HepG2 (cell line): Measurements from ENCODE around the gene KLF11. TPM values are rescaled to one million over a fixed set of nuclear protein-coding genes. Genes with fewer than 3 reads are reported as not detected.

Experiments
- FOXA3 ChIP-seq: IDR thresholded peaks from 2 replicates; pipeline ENCODE4 v1.6.1; 2016; ENCODE audit warnings: missing genetic modification reagents, missing compliant biosample characterization
- GRHL1 ChIP-seq: sonication (generic); formaldehyde crosslinking; conservative IDR thresholded peaks from 2 replicates; pipeline ENCODE4 v1.8.0; 2022; ENCODE audit warnings: missing genetic modification reagents
- HIVEP1 ChIP-seq: sonication (generic); formaldehyde crosslinking; IDR thresholded peaks from 2 replicates; pipeline ENCODE4 v1.4.0; 2020; ENCODE audit warnings: mild to moderate bottlenecking, missing genetic modification reagents
- HNRNPUL1 ChIP-seq: fragments of 200-400 bp; formaldehyde crosslinking; IDR thresholded peaks from 2 replicates; pipeline ENCODE4 v1.6.1; 2017; ENCODE audit warnings: low read depth, mild to moderate bottlenecking, low read length, moderate library complexity
- KDM3A ChIP-seq: IDR thresholded peaks from 2 replicates; pipeline ENCODE4 v1.6.1; 2018; ENCODE audit warnings: low read depth, missing compliant biosample characterization
- LCORL ChIP-seq, 2 experiments: fragments of 450-650 bp in 1 of 2; sonication (generic) in 1 of 2; formaldehyde crosslinking in 1 of 2; IDR thresholded peaks; 2 replicates each; pipeline versions ENCODE4 v1.5.0 to v1.6.1; 2017 to 2020; ENCODE audit warnings: antibody characterized with exemption in 1 of 2, missing genetic modification reagents in 1 of 2
- MAF1 ChIP-seq: sonication (generic); formaldehyde crosslinking; IDR thresholded peaks from 2 replicates; pipeline ENCODE4 v1.5.0; 2020; ENCODE audit warnings: missing genetic modification reagents, borderline replicate concordance
- PHB2 ChIP-seq: fragments of 450-650 bp; IDR thresholded peaks from 2 replicates; pipeline ENCODE4 v1.6.1; 2018; ENCODE audit not compliant: partially characterized antibody
- SMC3 ChIP-seq: IDR thresholded peaks from 2 replicates; pipeline ENCODE4 v1.6.1; 2011; ENCODE audit warnings: low read length, improper control_type of control experiment
- ZBTB43 ChIP-seq: sonication (generic); formaldehyde crosslinking; conservative IDR thresholded peaks from 2 replicates; pipeline ENCODE4 v1.4.0; 2020; ENCODE audit warnings: missing genetic modification reagents
- ZFP1 ChIP-seq: IDR thresholded peaks from 2 replicates; pipeline ENCODE4 v1.6.1; 2016
- ZFP37 ChIP-seq: sonication (generic); formaldehyde crosslinking; IDR thresholded peaks from 2 replicates; pipeline ENCODE4 v1.4.0; 2020; ENCODE audit warnings: missing genetic modification reagents, borderline replicate concordance
- ZGPAT ChIP-seq: IDR thresholded peaks from 2 replicates; pipeline ENCODE4 v1.6.1; 2016; ENCODE audit warnings: mild to moderate bottlenecking
- ZNF136 ChIP-seq: sonication (generic); formaldehyde crosslinking; IDR thresholded peaks from 2 replicates; pipeline ENCODE4 v1.8.1; 2022; ENCODE audit warnings: low read depth, mild to moderate bottlenecking, moderate library complexity, missing genetic modification reagents
- ZNF205 ChIP-seq: IDR thresholded peaks from 2 replicates; pipeline ENCODE4 v1.6.1; 2018; ENCODE audit warnings: missing biosample characterization, missing genetic modification reagents
- ZNF326 ChIP-seq: sonication (generic); formaldehyde crosslinking; IDR thresholded peaks from 2 replicates; pipeline ENCODE4 v1.4.0; 2020; ENCODE audit warnings: missing genetic modification reagents, borderline replicate concordance
- ZNF33A ChIP-seq: sonication (generic); formaldehyde crosslinking; IDR thresholded peaks from 2 replicates; pipeline ENCODE4 v1.5.1; 2020; ENCODE audit warnings: missing genetic modification reagents, mild to moderate bottlenecking, moderate library complexity, borderline replicate concordance
- ZNF652 ChIP-seq: IDR thresholded peaks from 2 replicates; pipeline ENCODE4 v1.6.1; 2016; ENCODE audit warnings: low read depth, borderline replicate concordance
- polyA plus RNA-seq, 8 experiments: library from polyadenylated mRNA; depleted of rRNA in 3 of 8; stranded (reverse) in 7 of 8; unstranded in 1 of 8; fragments of >200 nt; fragmentation: Illumina TruSeq in 4 of 8; extraction: Trizol in 4 of 8; gene quantifications; 2 replicates each; pipeline versions ENCODE4 v1.2.1 to v1.2.3, GENCODE V29; 2011 to 2016; ENCODE audit warnings: low read depth in 4 of 8, missing spikeins in 1 of 8, mixed read lengths in 1 of 8; ENCODE audit not compliant: insufficient read depth in 1 of 8
- total RNA-seq, 5 experiments: library from RNA; depleted of rRNA; stranded (reverse); fragments of >200 nt; fragmentation: Illumina TruSeq; extraction: Trizol; gene quantifications; 2 replicates each; pipeline ENCODE4 v1.2.3, GENCODE V29; 2016; ENCODE audit warnings: low read depth in 1 of 5
- TF ChIP-seq, protein P1 (sequence below): sonication (generic); formaldehyde crosslinking; IDR thresholded peaks from 2 replicates; pipeline ENCODE4 v1.8.1; 2022; ENCODE audit warnings: mild to moderate bottlenecking, missing genetic modification reagents
- TF ChIP-seq, protein P2 (sequence below): sonication (generic); formaldehyde crosslinking; IDR thresholded peaks from 2 replicates; pipeline ENCODE4 v1.4.0; 2020; ENCODE audit warnings: low read depth, mild to moderate bottlenecking, missing genetic modification reagents
- TF ChIP-seq, protein P3 (sequence below): sonication (generic); formaldehyde crosslinking; IDR thresholded peaks from 2 replicates; pipeline ENCODE4 v1.8.1; 2022; ENCODE audit warnings: low read depth, mild to moderate bottlenecking, missing genetic modification reagents

The KLF11 gene
- total and polyA plus RNA-seq, 2 of the 13 experiments (the other 11 are each of a cell fraction or from before 2014, with no cell fraction given) = 2.5 to 11.8 TPM

- TF ChIP-seq, protein P1, sequence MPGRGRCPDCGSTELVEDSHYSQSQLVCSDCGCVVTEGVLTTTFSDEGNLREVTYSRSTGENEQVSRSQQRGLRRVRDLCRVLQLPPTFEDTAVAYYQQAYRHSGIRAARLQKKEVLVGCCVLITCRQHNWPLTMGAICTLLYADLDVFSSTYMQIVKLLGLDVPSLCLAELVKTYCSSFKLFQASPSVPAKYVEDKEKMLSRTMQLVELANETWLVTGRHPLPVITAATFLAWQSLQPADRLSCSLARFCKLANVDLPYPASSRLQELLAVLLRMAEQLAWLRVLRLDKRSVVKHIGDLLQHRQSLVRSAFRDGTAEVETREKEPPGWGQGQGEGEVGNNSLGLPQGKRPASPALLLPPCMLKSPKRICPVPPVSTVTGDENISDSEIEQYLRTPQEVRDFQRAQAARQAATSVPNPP (CRISPR knock-in tag) = peak; percentile 57; the same call in 1 of the 2 replicates
- TF ChIP-seq SMC3 = no peak
- peak; percentile 39; the same call in 1 of the 2 replicates for TF ChIP-seq ZGPAT (CRISPR knock-in tag)
- TF ChIP-seq ZFP1 (CRISPR knock-in tag) = no peak; the same call in 1 of the 2 replicates
- TF ChIP-seq ZFP37 (CRISPR knock-in tag) = peak; percentile 96
- TF ChIP-seq ZNF652 (CRISPR knock-in tag) = no peak
- TF ChIP-seq GRHL1 (CRISPR knock-in tag) = no peak; the same call in 1 of the 2 replicates
- TF ChIP-seq FOXA3 (CRISPR knock-in tag) = peak; percentile 60
- TF ChIP-seq, protein P2, sequence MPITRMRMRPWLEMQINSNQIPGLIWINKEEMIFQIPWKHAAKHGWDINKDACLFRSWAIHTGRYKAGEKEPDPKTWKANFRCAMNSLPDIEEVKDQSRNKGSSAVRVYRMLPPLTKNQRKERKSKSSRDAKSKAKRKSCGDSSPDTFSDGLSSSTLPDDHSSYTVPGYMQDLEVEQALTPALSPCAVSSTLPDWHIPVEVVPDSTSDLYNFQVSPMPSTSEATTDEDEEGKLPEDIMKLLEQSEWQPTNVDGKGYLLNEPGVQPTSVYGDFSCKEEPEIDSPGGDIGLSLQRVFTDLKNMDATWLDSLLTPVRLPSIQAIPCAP (CRISPR knock-in tag) = peak; percentile 90; the same call in 1 of the 2 replicates
- no peak for TF ChIP-seq ZNF33A (CRISPR knock-in tag)
- peak; percentile 95 for TF ChIP-seq MAF1 (CRISPR knock-in tag)
- no peak for TF ChIP-seq ZNF326 (CRISPR knock-in tag)
- TF ChIP-seq, protein P3, sequence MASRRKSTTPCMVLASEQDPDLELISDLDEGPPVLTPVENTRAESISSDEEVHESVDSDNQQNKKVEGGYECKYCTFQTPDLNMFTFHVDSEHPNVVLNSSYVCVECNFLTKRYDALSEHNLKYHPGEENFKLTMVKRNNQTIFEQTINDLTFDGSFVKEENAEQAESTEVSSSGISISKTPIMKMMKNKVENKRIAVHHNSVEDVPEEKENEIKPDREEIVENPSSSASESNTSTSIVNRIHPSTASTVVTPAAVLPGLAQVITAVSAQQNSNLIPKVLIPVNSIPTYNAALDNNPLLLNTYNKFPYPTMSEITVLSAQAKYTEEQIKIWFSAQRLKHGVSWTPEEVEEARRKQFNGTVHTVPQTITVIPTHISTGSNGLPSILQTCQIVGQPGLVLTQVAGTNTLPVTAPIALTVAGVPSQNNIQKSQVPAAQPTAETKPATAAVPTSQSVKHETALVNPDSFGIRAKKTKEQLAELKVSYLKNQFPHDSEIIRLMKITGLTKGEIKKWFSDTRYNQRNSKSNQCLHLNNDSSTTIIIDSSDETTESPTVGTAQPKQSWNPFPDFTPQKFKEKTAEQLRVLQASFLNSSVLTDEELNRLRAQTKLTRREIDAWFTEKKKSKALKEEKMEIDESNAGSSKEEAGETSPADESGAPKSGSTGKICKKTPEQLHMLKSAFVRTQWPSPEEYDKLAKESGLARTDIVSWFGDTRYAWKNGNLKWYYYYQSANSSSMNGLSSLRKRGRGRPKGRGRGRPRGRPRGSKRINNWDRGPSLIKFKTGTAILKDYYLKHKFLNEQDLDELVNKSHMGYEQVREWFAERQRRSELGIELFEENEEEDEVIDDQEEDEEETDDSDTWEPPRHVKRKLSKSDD (CRISPR knock-in tag) = no peak
- no peak for TF ChIP-seq PHB2
- no peak for TF ChIP-seq LCORL (IDR thresholded peaks at IDR 0.05)
- peak; percentile 45; the same call in 1 of the 2 replicates for TF ChIP-seq LCORL (CRISPR knock-in tag; IDR thresholded peaks at IDR 0.05)
- TF ChIP-seq HNRNPUL1 = no peak
- peak; percentile 96 for TF ChIP-seq ZBTB43
- no peak; the same call in 1 of the 2 replicates for TF ChIP-seq KDM3A (CRISPR knock-in tag)
- TF ChIP-seq ZNF205 (CRISPR knock-in tag) = no peak
- no peak for TF ChIP-seq HIVEP1 (CRISPR knock-in tag)
- TF ChIP-seq ZNF136 (CRISPR knock-in tag) = no peak
Observed at GRCh38 chr2:10043256-10043905, at the start of gene KLF11 (continued).
